WTC11 (cell line): ENCODE results near the gene KLHL14.

ENCODE experiments used
- CBFB ChIP-seq: sonication (generic); formaldehyde crosslinking; IDR thresholded peaks from 2 replicates; pipeline ENCODE4 v1.8.1; 2022; ENCODE audit warnings: mild to moderate bottlenecking, low read depth, missing genetic modification reagents
- CREB1 ChIP-seq: sonication (generic); formaldehyde crosslinking; IDR thresholded peaks from 2 replicates; pipeline ENCODE4 v1.8.0; 2023; ENCODE audit warnings: mild to moderate bottlenecking, missing genetic modification reagents
- CREM ChIP-seq: sonication (generic); formaldehyde crosslinking; IDR thresholded peaks from 2 replicates; pipeline ENCODE4 v1.8.1; 2022; ENCODE audit warnings: mild to moderate bottlenecking, missing genetic modification reagents, moderate library complexity
- IRF2 ChIP-seq: sonication (generic); formaldehyde crosslinking; IDR thresholded peaks from 2 replicates; pipeline ENCODE4 v1.8.0; 2022; ENCODE audit warnings: low read depth, missing genetic modification reagents, borderline replicate concordance
- NR3C1 ChIP-seq: sonication (generic); formaldehyde crosslinking; conservative IDR thresholded peaks from 2 replicates; pipeline ENCODE4 v1.8.1; 2023; ENCODE audit warnings: low read depth, mild to moderate bottlenecking, missing genetic modification reagents
- ZNF121 ChIP-seq: sonication (generic); formaldehyde crosslinking; IDR thresholded peaks from 2 replicates; pipeline ENCODE4 v1.8.0; 2023; ENCODE audit warnings: missing genetic modification reagents
- ZNF232 ChIP-seq: sonication (generic); formaldehyde crosslinking; IDR thresholded peaks from 2 replicates; pipeline ENCODE4 v1.8.0; 2022; ENCODE audit warnings: mild to moderate bottlenecking, missing genetic modification reagents
- ZNF317 ChIP-seq: sonication (generic); formaldehyde crosslinking; IDR thresholded peaks from 2 replicates; pipeline ENCODE4 v1.8.1; 2023; ENCODE audit warnings: low read depth, mild to moderate bottlenecking, moderate library complexity, missing genetic modification reagents, borderline replicate concordance
- TF ChIP-seq, protein P1 (sequence below): sonication (generic); formaldehyde crosslinking; IDR thresholded peaks from 2 replicates; pipeline ENCODE4 v1.8.1; 2022; ENCODE audit warnings: missing genetic modification reagents, borderline replicate concordance
- TF ChIP-seq, protein P2 (sequence below): fragments of 200-600 bp; IDR thresholded peaks from 2 replicates; pipeline ENCODE4 v1.8.0; 2022; ENCODE audit warnings: antibody characterized with exemption
- TF ChIP-seq, protein P3 (sequence below): sonication (generic); formaldehyde crosslinking; IDR thresholded peaks from 2 replicates; pipeline ENCODE4 v1.8.0; 2023; ENCODE audit warnings: missing genetic modification reagents
- TF ChIP-seq, protein P4 (sequence below): sonication (generic); formaldehyde crosslinking; IDR thresholded peaks from 2 replicates; pipeline ENCODE4 v1.8.0; 2022; ENCODE audit warnings: mild to moderate bottlenecking, missing genetic modification reagents
- TF ChIP-seq, protein P5 (sequence below): sonication (generic); formaldehyde crosslinking; IDR thresholded peaks from 2 replicates; pipeline ENCODE4 v1.8.1; 2022; ENCODE audit warnings: mild to moderate bottlenecking, missing genetic modification reagents, moderate library complexity, borderline replicate concordance
- TF ChIP-seq, protein P6 (sequence below): sonication (generic); formaldehyde crosslinking; conservative IDR thresholded peaks from 2 replicates; pipeline ENCODE4 v1.8.1; 2022; ENCODE audit warnings: mild to moderate bottlenecking, missing genetic modification reagents

DNA sequence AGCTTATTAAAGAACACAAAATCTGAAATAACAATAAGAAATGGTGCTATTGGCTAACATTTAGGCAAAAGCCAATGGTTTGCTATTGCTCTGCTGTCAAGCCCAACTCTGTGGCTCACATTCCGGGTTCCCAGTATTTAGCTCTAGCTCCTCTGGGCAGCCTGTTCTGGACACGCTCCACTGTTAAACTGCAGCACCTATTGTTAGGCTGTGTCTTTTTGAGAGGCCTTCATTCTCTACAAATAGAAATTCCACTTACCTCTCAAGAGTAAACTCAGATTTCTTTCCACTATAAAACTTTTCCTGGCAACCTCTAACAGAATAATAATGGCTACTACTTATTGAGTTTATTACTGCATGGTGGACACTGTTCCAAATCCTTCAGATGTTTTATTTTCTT is 3.7 kb upstream of the KLHL14 start:
- TF ChIP-seq, protein P1, sequence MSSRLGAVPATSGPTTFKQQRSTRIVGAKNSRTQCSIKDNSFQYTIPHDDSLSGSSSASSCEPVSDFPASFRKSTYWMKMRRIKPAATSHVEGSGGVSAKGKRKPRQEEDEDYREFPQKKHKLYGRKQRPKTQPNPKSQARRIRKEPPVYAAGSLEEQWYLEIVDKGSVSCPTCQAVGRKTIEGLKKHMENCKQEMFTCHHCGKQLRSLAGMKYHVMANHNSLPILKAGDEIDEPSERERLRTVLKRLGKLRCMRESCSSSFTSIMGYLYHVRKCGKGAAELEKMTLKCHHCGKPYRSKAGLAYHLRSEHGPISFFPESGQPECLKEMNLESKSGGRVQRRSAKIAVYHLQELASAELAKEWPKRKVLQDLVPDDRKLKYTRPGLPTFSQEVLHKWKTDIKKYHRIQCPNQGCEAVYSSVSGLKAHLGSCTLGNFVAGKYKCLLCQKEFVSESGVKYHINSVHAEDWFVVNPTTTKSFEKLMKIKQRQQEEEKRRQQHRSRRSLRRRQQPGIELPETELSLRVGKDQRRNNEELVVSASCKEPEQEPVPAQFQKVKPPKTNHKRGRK (CRISPR knock-in tag) = no peak
- TF ChIP-seq, protein P2, sequence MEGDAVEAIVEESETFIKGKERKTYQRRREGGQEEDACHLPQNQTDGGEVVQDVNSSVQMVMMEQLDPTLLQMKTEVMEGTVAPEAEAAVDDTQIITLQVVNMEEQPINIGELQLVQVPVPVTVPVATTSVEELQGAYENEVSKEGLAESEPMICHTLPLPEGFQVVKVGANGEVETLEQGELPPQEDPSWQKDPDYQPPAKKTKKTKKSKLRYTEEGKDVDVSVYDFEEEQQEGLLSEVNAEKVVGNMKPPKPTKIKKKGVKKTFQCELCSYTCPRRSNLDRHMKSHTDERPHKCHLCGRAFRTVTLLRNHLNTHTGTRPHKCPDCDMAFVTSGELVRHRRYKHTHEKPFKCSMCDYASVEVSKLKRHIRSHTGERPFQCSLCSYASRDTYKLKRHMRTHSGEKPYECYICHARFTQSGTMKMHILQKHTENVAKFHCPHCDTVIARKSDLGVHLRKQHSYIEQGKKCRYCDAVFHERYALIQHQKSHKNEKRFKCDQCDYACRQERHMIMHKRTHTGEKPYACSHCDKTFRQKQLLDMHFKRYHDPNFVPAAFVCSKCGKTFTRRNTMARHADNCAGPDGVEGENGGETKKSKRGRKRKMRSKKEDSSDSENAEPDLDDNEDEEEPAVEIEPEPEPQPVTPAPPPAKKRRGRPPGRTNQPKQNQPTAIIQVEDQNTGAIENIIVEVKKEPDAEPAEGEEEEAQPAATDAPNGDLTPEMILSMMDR = no peak
- TF ChIP-seq IRF2 (CRISPR knock-in tag) = no peak
- TF ChIP-seq CBFB = no peak
- TF ChIP-seq ZNF121 (CRISPR knock-in tag) = no peak
- TF ChIP-seq ZNF317 (CRISPR knock-in tag) = no peak
- TF ChIP-seq, protein P3, sequence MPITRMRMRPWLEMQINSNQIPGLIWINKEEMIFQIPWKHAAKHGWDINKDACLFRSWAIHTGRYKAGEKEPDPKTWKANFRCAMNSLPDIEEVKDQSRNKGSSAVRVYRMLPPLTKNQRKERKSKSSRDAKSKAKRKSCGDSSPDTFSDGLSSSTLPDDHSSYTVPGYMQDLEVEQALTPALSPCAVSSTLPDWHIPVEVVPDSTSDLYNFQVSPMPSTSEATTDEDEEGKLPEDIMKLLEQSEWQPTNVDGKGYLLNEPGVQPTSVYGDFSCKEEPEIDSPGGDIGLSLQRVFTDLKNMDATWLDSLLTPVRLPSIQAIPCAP (CRISPR knock-in tag) = no peak
- no peak for TF ChIP-seq CREM (CRISPR knock-in tag)
- TF ChIP-seq, protein P4, sequence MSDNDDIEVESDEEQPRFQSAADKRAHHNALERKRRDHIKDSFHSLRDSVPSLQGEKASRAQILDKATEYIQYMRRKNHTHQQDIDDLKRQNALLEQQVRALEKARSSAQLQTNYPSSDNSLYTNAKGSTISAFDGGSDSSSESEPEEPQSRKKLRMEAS (CRISPR knock-in tag) = no peak
- no peak for TF ChIP-seq CREB1 (CRISPR knock-in tag)
- TF ChIP-seq NR3C1 (CRISPR knock-in tag) = no peak
- TF ChIP-seq, protein P5, sequence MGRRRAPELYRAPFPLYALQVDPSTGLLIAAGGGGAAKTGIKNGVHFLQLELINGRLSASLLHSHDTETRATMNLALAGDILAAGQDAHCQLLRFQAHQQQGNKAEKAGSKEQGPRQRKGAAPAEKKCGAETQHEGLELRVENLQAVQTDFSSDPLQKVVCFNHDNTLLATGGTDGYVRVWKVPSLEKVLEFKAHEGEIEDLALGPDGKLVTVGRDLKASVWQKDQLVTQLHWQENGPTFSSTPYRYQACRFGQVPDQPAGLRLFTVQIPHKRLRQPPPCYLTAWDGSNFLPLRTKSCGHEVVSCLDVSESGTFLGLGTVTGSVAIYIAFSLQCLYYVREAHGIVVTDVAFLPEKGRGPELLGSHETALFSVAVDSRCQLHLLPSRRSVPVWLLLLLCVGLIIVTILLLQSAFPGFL (CRISPR knock-in tag) = no peak
- TF ChIP-seq ZNF232 = no peak
- TF ChIP-seq, protein P6, sequence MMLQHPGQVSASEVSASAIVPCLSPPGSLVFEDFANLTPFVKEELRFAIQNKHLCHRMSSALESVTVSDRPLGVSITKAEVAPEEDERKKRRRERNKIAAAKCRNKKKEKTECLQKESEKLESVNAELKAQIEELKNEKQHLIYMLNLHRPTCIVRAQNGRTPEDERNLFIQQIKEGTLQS (CRISPR knock-in tag) = no peak
